Progenitor cell of endocrine pancreas (in vitro differentiated cells): ENCODE measurements around the gene RAB33A. TPM values are rescaled to one million over a fixed set of nuclear protein-coding genes. Genes with fewer than 3 reads are reported as not detected.
A peak's percentile ranks its signal among the peaks of the same experiment; 100 is the strongest.

ENCODE experiments used
- DNase-seq: peaks from one replicate; pipeline ENCODE4 v3.0.0; 2021; ENCODE audit warnings: low spot score; ENCODE audit not compliant: unreplicated experiment
- H3K27ac Mint-ChIP-seq: 2 replicates; pipeline ENCODE4 v1.8.0; 2021; ENCODE audit warnings: mild to moderate bottlenecking, moderate library complexity, mixed read lengths
- H3K27me3 Mint-ChIP-seq: 2 replicates; pipeline ENCODE4 v1.8.0; 2021; ENCODE audit warnings: mixed read lengths
- H3K36me3 Mint-ChIP-seq: 2 replicates; pipeline ENCODE4 v1.8.0; 2022; ENCODE audit warnings: mixed read lengths; ENCODE audit not compliant: insufficient read depth
- H3K4me1 Mint-ChIP-seq: 2 replicates; pipeline ENCODE4 v1.8.0; 2021; ENCODE audit warnings: low read depth, mixed read lengths
- H3K4me3 Mint-ChIP-seq: 2 replicates; pipeline ENCODE4 v1.8.0; 2021; ENCODE audit warnings: low read depth, mild to moderate bottlenecking, moderate library complexity, mixed read lengths
- H3K9me3 Mint-ChIP-seq: 2 replicates; pipeline ENCODE4 v1.8.0; 2021; ENCODE audit warnings: low read depth, mixed read lengths
- CTCF ChIP-seq: fragments of 200-600 bp; sonication (generic); IDR thresholded peaks from one replicate; pipeline ENCODE4 v1.5.0; 2021; ENCODE audit warnings: antibody characterized with exemption, mild to moderate bottlenecking; ENCODE audit not compliant: unreplicated experiment
- total RNA-seq: library from RNA; stranded (reverse); gene quantifications from 2 replicates; pipeline ENCODE4 v1.2.1, GENCODE V29; 2021

Gene RAB33A
- total RNA-seq, 1 donor from 2014 or later: 0.60 TPM

DNA sequence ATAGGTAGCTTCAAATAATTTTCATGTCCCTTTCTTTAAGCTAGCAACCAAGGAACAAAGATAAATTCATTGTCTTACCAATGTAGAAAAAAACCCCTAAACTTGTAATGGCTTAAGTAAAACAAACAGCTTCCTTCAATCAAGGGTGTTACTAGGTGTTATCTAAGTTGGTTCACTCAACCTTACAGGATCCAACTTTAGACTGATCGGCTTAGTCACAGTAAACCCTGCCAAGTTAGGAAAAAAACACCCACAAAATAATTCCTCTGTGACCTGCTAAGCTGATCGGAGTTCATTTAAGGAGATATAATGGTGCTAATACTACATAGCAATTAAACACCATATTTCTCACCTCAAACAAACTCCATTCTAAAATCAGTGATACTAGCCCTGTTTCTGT, 16.2 kb upstream of the RAB33A start:
- TF ChIP-seq CTCF: no peak
- Mint-ChIP-seq H3K9me3 (peaks cover 3% of the 10 kb centered on the region), H3K4me1 (peaks cover 5% of the 10 kb centered on the region), H3K36me3 (peaks cover 2% of the 10 kb centered on the region), H3K4me3 (no peak overlapping the region), H3K27me3 (no peaks in the 10 kb centered on the region), H3K27ac (no peak overlapping the region)
- no peak for DNase-seq

DNA sequence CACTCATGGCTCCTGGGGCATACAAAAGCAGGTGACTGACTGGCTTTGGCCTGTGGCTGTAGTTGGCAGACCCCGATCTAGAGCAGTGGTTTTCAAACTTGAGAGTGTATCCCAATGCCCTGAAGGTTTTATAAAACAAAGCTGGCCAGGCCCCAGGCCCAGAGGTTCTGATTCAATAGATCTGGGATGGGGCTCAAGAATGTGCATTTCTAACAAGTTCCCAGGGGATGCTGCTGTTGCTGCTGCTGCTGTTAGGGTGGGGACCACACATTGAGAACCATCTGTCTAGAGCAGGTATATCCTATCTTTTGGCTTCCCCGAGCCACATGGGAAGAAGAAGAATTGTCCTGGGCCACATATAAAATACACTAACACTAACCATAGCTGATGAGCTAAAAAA, 13.5 kb upstream of the RAB33A start:
- Mint-ChIP-seq H3K27me3 (no peaks in the 10 kb centered on the region), H3K9me3 (peaks cover 3% of the 10 kb centered on the region), H3K36me3 (peaks cover 4% of the 10 kb centered on the region), H3K27ac (no peak overlapping the region), H3K4me3 (no peak overlapping the region), H3K4me1 (peaks cover 5% of the 10 kb centered on the region)
- no peak for DNase-seq
- no peak for TF ChIP-seq CTCF

DNA sequence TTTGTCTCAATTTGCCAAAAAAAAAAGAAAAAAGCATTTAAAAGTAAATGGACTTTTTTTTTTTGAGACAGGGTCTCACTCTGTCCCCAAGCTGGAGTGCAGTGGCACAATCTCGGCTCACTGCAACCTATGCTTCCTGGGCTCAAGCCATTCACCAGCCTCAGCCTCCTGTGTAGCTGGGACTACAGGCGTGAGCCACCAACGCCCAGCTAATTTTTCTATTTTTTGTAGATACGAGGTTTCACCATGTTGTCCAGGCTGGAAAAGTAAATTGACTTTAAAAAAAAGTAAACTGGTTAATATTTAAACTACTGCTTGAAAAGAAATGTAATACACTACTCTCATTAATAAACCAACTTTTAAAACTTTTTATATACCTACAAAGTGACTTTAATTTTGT, 12.0 kb upstream of the RAB33A start:
- Mint-ChIP-seq H3K27ac (no peak overlapping the region), H3K27me3 (no peaks in the 10 kb centered on the region), H3K4me1 (peaks cover 9% of the 10 kb centered on the region), H3K4me3 (no peak overlapping the region), H3K36me3 (peaks cover 3% of the 10 kb centered on the region), H3K9me3 (peaks cover 3% of the 10 kb centered on the region)
- no peak for DNase-seq
- no peak for TF ChIP-seq CTCF

- H3K9me3 Mint-ChIP-seq: no peaks in the 10 kb centered on the region
- H3K4me1 Mint-ChIP-seq: peaks cover 11% of the 10 kb centered on the region
- no peaks in the 10 kb centered on the region for H3K27me3 Mint-ChIP-seq
- no peak overlapping the region for H3K27ac Mint-ChIP-seq
- TF ChIP-seq CTCF: no peak
- no peak overlapping the region for H3K4me3 Mint-ChIP-seq
- H3K36me3 Mint-ChIP-seq: peaks cover 3% of the 10 kb centered on the region
- no peak for DNase-seq
These were observed 9.5 kb upstream of the RAB33A start for GRCh38 chrX:130162094-130162735.

DNA sequence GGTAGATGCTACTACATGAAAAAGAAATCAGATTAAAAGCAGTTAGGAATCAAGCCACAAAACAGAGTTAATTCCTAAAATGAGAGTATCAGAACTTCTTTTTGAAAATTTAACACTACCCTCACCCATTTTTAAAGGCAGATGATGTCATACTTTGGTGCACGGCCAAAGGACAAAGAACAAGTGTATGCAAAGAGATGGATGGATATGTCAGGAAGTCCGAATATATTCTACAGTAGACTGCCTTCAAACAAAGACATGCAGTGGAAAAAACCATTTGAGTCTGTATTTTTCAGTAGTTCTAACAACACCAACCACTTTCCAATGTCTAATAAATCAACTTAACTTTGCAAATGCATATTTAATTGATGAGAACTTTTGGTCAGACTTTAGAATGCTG, 8.4 kb upstream of the RAB33A start:
- no peak for TF ChIP-seq CTCF
- H3K27ac Mint-ChIP-seq: no peak overlapping the region
- H3K9me3 Mint-ChIP-seq: no peaks in the 10 kb centered on the region
- no peak for DNase-seq
- H3K36me3 Mint-ChIP-seq: peaks cover 4% of the 10 kb centered on the region
- H3K4me3 Mint-ChIP-seq: peak overlapping the region; percentile 35
- H3K4me1 Mint-ChIP-seq: peaks cover 11% of the 10 kb centered on the region
- no peaks in the 10 kb centered on the region for H3K27me3 Mint-ChIP-seq
